GM19324 (cell line): ENCODE results near the gene OOSP3.
"Not testable (repeated sequence)": the region's sequence is repeated elsewhere in the genome, so short reads cannot be mapped to it uniquely, and the experiment has no call there.

ENCODE experiments used
- ATAC-seq: cut with Tn5 transposase; IDR thresholded peaks from one replicate; pipeline ENCODE4 v1.9.1; 2021; ENCODE audit warnings: mild to moderate bottlenecking, moderate library complexity; ENCODE audit not compliant: unreplicated experiment, low FRiP score

OOSP3 gene

GRCh38 chr11:59878575-59878974, at the start of gene OOSP3:
OOSP3 (plus strand) TSS chr11:59878782; CDS start chr11:59878809, 27 bp downstream.
- ATAC-seq = no peak

- ATAC-seq = no peak
These were observed 49.2 kb upstream of the OOSP3 start for GRCh38 chr11:59829358-59829757.

- no peak for ATAC-seq
These were observed 45.0 kb upstream of the OOSP3 start for GRCh38 chr11:59833602-59834001.

- ATAC-seq = no peak
These were observed 39.0 kb upstream of the OOSP3 start for GRCh38 chr11:59839615-59840014.

- peak; percentile 80 for ATAC-seq
These were observed 37.1 kb upstream of the OOSP3 start for GRCh38 chr11:59841514-59841913.

- no peak for ATAC-seq
These were observed 36.3 kb upstream of the OOSP3 start for GRCh38 chr11:59842316-59842715.

GRCh38 chr11:59845399-59845798, 33.2 kb upstream of the OOSP3 start, which contains the start of gene CBLIF:
CBLIF (minus strand) TSS chr11:59845499; CDS start chr11:59845453, 46 bp downstream.
- ATAC-seq = no peak

GRCh38 chr11:59846556-59846955, 32.0 kb upstream of the OOSP3 start:
- ATAC-seq = no peak

GRCh38 chr11:59847626-59848025, 31.0 kb upstream of the OOSP3 start:
- ATAC-seq = no peak

- not testable (repeated sequence) for ATAC-seq
These were observed 30.1 kb upstream of the OOSP3 start for GRCh38 chr11:59848439-59848838.

GRCh38 chr11:59849129-59849528, 29.5 kb upstream of the OOSP3 start:
- no peak for ATAC-seq

- not testable (repeated sequence) for ATAC-seq
These were observed 29.0 kb upstream of the OOSP3 start for GRCh38 chr11:59849551-59849950.

- ATAC-seq = not testable (repeated sequence)
These were observed 27.2 kb upstream of the OOSP3 start for GRCh38 chr11:59851416-59851815.

- no peak for ATAC-seq
These were observed 23.7 kb upstream of the OOSP3 start for GRCh38 chr11:59854871-59855270.

- no peak for ATAC-seq
These were observed 20.8 kb upstream of the OOSP3 start for GRCh38 chr11:59857439-59858434.

- no peak for ATAC-seq
These were observed 18.9 kb upstream of the OOSP3 start for GRCh38 chr11:59859673-59860072.

GRCh38 chr11:59862252-59862651, 16.3 kb upstream of the OOSP3 start:
- ATAC-seq = no peak

- ATAC-seq = no peak
These were observed 13.6 kb upstream of the OOSP3 start for GRCh38 chr11:59865031-59865430.

GRCh38 chr11:59866397-59866796, 12.2 kb upstream of the OOSP3 start, which contains the start of gene TCN1:
TCN1 (minus strand) TSS chr11:59866487; CDS start chr11:59866470, 17 bp downstream.
- ATAC-seq = no peak

GRCh38 chr11:59866836-59867235, 11.7 kb upstream of the OOSP3 start:
- ATAC-seq = no peak

- no peak for ATAC-seq
These were observed 10.6 kb upstream of the OOSP3 start for GRCh38 chr11:59867946-59868345.

GRCh38 chr11:59872076-59872475, 6.5 kb upstream of the OOSP3 start:
- ATAC-seq = no peak
